GM21619 (cell line): ENCODE data around the gene PPFIBP1.
A peak's percentile ranks its signal among the peaks of the same experiment; 100 is the strongest.
"Not testable (repeated sequence)": the region's sequence is repeated elsewhere in the genome, so short reads cannot be mapped to it uniquely, and the experiment has no call there.

Experiments
- ATAC-seq: cut with Tn5 transposase; IDR thresholded peaks from one replicate; pipeline ENCODE4 v1.9.1; 2021; ENCODE audit not compliant: unreplicated experiment

PPFIBP1 gene

GRCh38 chr12:27651201-27651600 is 127.2 kb downstream of the PPFIBP1 start:
- no peak for ATAC-seq

- no peak for ATAC-seq
Observed at GRCh38 chr12:27652174-27652763, 128.3 kb downstream of the PPFIBP1 start.

DNA sequence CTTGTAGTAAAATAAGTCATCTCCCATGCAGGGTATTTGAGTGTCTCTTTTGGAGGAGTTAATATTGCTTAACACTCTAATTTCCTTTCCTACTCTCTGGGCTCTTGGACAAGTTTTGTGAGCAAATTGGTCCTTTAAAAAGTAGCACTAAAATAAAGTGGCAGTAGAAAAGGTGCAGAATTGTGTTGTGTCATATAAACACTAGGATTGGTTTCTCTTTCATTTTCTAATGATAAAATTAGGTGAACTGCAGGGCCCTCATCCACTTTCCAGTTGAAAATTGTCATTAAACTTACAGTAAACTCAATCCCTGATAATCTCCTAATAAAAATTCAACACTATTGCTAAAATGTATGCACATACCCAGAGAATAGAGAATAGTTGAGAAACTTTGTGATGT is 129.7 kb downstream of the PPFIBP1 start:
- peak; percentile 43 for ATAC-seq

DNA sequence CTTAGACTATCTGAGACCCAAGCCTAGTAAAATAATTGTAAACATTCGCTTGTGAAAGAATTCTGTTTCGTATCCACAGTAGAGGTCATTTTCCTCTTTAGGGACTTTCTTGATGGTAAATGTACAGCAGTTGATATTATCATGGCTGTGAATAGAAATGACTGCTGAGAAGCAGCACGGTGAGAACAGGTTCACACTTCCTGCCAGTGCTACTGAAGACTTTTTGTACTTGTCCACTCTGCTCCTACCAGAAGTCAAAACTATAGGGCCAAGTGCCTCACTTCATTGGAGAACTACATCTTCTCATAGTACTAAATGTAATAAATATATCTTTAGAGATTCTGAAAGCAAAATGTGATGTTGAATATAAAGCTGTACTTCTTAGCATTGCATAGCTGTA is 131.5 kb downstream of the PPFIBP1 start:
- ATAC-seq = not testable (repeated sequence)

- no peak for ATAC-seq
Observed at GRCh38 chr12:27657296-27657695, 133.3 kb downstream of the PPFIBP1 start.

DNA sequence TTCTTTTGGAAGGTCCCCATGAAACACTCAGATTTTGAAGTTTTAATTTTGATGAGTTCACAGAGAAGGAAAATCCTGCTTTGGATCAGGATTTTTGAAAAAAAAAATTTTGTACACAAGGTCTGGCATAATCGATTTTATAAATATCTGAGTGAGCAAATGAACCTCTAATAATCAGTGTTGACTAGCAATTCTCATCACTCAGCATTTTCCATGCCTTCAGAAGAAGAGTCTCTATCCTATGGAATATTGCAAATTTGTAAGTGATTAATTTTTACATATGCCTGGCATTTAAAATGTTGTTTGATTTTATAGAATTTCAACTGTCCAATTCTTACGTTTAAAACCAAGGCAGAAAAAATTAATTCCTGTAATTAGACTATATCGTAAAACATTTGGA is 141.7 kb downstream of the PPFIBP1 start:
- ATAC-seq = no peak

DNA sequence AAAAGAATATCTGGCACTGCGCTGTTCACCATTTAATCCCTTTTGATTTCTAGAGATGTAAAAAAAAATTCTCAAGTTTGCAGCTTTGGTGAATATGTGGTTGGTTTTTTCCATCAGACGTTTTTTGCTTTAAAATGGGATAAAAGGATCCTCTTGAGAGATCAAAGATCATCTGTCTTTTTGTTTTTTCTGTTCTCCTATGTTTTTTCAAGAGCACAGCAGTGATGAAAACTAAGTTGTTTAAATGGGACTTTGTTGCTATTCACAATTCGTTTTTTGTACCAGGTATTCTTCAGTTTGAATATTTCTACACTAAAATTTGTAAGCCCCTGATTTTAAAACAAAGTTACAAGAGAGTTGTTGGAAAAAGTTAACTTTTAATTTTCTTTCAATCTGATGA is 142.5 kb downstream of the PPFIBP1 start:
- ATAC-seq = no peak

GRCh38 chr12:27667540-27667939 is 143.5 kb downstream of the PPFIBP1 start:
- no peak for ATAC-seq

GRCh38 chr12:27672051-27672450 is 148.0 kb downstream of the PPFIBP1 start:
- ATAC-seq = no peak

DNA sequence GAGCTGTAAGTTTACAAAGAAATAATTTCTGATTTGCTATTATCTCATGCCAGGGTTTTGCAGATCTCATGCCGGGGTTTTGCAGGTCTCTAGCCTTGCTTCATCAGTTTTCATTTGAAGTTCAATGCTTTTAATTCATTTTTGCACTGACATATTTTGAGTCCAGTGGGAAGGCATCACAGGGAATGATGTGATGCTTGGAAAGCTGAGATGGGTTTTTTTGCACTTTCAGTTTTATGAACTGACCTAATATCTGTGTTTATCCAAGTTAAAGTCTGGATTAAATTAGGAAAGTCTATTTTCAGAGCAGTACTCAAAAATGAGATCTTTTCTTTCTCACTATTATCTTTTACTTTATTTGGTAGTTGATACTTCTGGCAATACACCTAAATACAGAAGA is 148.6 kb downstream of the PPFIBP1 start:
- ATAC-seq = no peak

- ATAC-seq = no peak
Observed at GRCh38 chr12:27673101-27673718, 149.2 kb downstream of the PPFIBP1 start.

GRCh38 chr12:27674989-27675388 is 151.0 kb downstream of the PPFIBP1 start:
- ATAC-seq = no peak

GRCh38 chr12:27680619-27681018 is 156.6 kb downstream of the PPFIBP1 start:
- no peak for ATAC-seq

DNA sequence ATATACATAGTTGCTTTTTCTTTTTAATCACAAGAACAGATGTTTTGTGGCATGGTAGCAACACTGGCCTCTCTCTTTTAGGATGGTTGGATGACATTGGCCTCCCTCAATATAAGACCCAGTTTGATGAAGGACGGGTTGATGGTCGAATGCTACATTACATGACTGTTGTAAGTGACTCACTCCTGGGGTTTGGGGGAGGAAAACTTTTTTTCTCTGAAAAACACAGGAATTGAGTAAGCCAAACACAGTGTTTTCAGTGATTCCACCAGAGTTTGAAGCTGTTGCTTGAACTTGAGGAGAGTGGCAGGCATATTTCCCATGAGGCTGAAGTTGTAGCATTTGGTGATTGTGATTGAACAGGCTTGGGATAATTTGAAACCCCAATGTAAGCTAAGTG is 158.5 kb downstream of the PPFIBP1 start:
- ATAC-seq = no peak

- ATAC-seq = no peak
Observed at GRCh38 chr12:27685274-27685673, 161.3 kb downstream of the PPFIBP1 start.

GRCh38 chr12:27686147-27686546 is 162.1 kb downstream of the PPFIBP1 start:
- no peak for ATAC-seq

- ATAC-seq = no peak
Observed at GRCh38 chr12:27688671-27689070, 164.7 kb downstream of the PPFIBP1 start.

- ATAC-seq = no peak
Observed at GRCh38 chr12:27689558-27690180, 165.7 kb downstream of the PPFIBP1 start.

DNA sequence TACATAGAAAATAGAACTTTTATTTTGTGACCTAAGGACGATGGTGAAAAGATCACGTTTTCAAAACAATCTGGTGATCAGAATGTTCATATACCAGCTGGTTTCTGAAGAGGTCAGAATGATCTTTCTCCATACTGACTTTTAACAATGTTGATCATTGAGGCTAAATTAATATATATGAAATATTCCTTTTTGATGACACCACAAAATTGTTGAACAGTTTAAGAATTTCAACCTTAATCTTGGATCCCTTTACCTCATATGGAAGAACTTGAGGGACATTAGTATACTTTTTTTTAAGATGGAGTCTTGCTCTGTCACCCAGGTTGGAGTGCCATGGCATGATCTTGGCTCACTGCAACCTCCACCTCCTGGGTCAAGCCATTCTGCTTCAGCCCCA is 169.4 kb downstream of the PPFIBP1 start:
- ATAC-seq = no peak

GRCh38 chr12:27695556-27696292 is 171.7 kb downstream of the PPFIBP1 start:
- no peak for ATAC-seq

- ATAC-seq = no peak
Observed at GRCh38 chr12:27696293-27696652, 172.3 kb downstream of the PPFIBP1 start, which contains the start of gene REP15. Gene REP15, plus strand, starts transcription at chr12:27696447. Its CDS starts 116 bp downstream, at chr12:27696563.
